NCI-H1092 (cell line): ENCODE data around the gene SPPL2A.
"Not testable (repeated sequence)": the region's sequence is repeated elsewhere in the genome, so short reads cannot be mapped to it uniquely, and the experiment has no call there.

Experiments
- DNase-seq: peaks from one replicate; lab custom pipeline; 2025; lab: John Stamatoyannopoulos, UW

Gene SPPL2A, protein sequence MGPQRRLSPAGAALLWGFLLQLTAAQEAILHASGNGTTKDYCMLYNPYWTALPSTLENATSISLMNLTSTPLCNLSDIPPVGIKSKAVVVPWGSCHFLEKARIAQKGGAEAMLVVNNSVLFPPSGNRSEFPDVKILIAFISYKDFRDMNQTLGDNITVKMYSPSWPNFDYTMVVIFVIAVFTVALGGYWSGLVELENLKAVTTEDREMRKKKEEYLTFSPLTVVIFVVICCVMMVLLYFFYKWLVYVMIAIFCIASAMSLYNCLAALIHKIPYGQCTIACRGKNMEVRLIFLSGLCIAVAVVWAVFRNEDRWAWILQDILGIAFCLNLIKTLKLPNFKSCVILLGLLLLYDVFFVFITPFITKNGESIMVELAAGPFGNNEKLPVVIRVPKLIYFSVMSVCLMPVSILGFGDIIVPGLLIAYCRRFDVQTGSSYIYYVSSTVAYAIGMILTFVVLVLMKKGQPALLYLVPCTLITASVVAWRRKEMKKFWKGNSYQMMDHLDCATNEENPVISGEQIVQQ

DNA sequence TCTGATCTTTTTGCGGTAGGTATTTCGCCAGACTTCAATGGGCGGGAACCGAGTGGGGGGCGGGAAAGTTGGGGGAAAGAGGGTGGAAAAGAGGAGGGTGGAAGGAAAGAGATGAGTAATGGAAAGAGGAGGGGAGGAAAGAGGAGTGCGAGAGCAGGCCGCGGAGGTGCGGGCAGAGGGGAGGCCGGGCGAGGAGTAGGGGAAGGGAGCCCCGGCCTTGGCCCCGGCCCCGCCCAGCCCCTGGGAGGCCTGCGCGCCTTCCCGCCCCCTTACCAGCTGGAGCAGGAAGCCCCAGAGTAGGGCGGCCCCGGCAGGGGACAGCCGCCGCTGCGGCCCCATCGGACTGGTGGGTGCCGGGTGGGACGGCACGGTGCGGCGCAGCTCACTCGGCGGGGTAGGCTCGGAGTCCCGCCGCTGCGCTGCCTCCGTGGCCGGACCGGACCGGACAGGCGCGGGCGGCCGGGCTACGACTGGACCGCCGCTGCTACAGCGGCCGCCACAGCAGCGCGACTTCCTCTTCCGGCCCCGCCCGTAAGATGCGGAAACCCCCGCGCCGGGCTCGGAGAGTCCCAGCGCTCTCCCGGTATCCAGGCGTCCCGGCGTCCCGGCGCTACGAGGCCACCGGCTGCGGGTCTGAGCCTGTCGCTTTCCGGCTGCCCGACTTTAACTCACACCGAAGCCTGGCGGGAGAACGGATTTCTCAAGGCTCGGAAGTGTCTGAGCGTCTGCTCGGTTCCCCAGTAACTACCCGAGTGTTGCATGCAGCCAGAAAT lies at the start of gene SPPL2A:
SPPL2A (minus strand) TSS at position 512 of the 773 bp plus-strand sequence; CDS start at position 339, 173 bp downstream.
- peak; percentile 23 for DNase-seq

DNA sequence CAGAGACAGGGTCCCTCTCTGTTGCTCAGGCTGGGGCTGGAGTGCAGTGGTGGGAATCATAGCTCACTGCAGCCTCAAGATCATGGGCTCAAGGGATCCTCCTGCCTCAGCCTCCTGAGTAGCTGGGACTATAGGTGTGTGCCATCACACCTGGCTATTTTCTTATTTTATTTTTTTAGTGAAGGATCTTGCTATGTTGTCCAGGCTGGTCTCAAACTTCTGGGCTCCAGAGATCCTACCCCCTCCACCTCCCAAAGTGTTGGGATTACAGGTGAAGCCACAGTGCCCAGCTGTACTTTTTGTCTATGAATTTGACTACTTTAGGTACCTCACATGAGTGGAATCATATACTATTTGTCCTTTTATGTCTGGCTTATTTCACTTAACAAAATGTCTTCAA lies 49.1 kb upstream of the SPPL2A start:
- no peak for DNase-seq

DNA sequence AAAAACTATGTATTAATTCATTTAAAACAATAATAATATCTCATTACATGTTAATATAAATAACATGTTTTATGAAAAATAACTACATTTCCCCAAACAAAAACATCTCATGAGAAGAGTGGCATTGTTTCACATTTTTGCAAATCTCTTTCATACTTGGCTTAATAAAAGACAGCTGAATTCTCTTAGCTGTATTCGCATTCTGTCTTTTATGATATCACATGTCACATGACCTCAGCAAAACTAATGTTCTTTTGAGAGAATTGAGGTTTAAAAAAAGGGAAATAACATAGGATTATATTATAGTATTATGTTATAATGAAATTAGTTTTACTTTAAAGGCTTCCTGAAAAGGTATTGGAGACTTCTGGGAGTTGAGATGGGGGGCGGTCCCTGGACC lies 48.4 kb upstream of the SPPL2A start:
- no peak for DNase-seq

DNA sequence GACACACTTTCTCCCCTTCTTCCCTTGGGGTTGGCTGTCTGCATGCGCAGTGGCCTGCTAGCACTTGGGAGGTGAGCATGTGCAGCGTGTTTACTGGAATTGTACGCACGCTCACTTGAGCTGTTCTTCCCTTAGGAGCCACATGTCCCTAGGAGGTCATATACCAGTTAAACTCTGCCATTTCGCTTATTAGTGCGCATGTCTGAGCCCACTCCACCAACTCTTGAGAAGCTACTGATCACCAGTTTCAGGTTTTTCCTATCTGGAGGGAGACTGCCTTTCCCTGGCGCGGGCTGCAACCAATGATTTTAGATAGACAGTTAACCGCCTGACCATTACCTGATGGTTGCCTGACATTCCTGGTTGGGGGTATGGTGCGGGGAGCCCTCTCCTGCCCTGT lies 47.6 kb upstream of the SPPL2A start:
- DNase-seq: no peak

DNA sequence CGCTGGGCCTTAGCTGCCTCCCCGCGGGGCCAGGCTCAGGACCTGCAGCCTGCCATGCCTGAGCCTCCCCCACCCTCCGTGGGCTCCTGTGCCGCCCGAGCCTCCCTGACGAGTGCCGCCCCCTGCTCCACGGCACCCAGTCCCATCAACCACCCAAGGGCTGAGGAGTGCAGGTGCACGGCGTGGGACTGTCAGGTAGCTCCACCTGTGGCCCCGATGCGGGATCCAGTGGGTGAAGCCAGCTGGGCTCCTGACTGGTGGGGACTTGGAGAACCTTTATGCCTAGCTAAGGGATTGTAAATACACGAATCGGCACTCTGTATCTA lies 46.6 kb upstream of the SPPL2A start:
- not testable (repeated sequence) for DNase-seq

DNA sequence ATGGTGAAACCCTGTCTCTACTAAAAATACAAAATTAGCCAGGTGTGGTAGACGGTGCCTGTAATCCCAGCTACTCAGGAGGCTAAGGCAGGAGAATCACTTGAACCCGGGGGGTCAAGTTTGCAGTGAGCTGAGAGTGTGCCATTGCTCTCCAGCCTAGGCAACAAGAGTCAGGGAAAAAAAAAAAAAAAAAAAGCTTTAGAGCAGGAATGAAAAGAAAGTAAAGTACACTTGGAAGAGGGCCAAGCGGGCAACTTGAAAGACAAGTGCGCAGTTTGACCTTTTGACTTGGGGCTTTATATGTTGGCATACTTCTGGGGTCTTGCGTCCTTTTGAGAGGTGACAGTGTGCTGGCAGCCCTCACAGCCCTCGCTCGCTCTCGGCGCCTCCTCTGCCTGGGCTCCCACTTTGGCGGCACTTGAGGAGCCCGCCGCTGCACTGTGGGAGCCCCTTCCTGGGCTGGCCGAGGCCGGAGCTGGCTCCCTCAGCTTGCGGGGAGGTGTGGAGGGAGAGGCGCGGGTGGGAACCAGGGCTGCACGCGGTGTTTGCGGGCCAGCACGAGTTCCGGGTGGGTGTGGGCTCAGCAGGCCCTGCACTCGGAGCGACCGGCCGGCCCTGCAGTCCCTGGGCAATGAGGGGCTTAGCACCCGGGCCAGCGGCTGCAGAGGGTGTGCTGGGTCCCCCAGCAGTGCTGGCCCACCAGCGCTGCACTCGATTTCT lies 46.1 kb upstream of the SPPL2A start:
- DNase-seq: not testable (repeated sequence)

DNA sequence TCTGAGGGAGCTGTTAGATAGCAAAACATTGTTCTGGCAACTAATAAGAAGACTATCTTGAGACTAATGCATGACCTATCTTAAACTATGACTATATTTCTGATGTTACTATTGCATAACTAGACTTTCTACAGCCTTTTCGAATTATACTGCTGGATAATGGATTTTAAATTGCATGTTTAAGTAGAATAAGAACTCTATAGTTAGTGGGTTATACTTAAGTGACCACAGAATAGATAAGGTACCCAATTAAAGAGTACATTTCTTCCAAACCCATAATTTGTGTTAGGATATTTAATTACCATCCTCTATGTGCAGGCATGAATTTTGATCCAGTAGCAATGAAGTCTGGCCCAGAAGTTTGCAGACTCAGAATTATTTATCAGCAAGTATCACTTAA lies 44.6 kb upstream of the SPPL2A start:
- DNase-seq: no peak

DNA sequence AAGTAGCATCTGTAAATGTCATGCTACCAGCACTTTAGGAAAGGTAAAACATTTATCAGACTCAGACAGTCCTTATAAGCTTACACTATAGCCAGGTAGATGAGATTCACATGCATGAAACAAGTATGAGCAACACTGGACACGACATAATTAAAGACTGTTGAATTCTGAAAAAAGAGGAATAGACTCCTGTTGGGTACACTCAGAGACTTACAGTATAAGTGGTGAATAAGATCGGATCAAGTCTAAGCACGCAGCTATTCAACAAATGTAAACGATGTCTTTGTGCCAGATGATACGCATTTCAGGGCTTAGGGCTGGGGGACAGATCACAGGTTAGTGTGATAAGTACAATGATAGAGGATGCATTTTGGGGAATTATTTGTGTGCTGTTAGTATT lies 43.2 kb upstream of the SPPL2A start:
- DNase-seq: no peak

DNA sequence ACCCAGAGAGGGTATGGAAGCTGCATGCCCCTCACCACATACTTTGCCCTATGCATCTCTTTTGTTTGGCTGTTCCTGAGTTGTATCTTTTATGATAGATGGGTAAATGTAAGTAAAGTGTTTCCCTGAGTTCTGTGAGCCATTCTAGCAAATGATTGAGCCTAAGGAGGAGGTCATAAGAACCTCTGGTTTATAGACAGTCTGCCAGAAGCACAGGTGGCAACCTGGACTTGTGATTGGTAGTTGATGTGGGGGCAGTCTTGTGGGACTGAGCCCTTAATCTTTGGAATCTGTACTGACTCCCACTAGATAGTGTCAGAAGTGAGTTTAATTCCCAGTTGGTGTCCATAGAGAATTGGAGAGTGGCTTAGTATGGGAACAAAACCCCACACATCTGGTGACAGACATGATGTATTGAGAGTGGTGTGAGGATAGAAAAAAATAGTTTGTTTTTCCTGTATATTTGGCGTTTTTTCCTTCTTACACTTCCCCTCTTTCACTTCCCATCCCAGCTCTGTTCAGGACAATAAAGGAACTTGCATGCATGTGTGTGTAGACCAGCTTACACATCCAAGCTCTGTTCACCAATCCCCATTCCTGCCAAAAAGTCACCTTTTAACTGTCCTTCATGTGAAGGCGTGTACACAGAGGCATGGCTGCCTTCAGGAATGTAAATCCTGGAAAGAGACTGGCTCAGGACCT lies 38.1 kb upstream of the SPPL2A start:
- no peak for DNase-seq

DNA sequence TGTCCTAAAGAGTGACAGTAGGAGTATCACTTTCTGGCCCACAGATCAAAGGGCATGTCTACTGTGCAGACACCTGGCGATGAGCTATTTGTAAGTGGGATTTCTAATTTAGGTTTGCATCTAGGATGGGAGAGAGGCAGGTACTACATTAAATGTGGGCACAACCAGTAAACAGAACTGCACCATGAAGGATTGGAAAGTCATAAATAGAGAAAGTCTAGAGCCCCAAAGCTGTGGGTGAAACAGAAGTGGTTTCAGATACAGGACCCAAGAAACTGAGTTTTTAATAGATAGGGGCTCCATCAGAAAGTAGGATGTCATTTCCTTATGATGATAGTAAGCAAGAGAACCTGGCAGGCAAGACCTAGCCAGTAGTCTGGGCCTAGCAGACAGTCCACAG lies 35.2 kb upstream of the SPPL2A start:
- no peak for DNase-seq

DNA sequence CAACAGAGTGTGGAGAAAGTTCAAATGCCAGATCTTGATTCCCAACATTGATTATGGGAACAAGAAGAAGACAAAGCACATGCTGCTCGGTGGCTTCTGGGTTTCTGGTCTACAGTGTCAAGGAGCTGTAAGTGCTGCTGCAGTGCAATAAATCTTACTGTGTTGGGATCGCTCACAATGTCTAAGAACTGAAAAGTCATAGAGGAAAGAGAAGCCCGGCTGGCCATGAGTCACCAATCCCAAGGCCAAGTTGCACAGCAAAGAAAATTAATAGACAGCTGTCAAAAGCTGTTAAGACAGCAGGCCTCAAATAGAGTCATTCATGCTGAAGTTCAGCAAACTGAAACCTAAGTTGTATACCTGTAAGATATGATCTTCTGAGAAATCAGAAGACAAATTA lies 33.2 kb upstream of the SPPL2A start:
- DNase-seq: no peak

DNA sequence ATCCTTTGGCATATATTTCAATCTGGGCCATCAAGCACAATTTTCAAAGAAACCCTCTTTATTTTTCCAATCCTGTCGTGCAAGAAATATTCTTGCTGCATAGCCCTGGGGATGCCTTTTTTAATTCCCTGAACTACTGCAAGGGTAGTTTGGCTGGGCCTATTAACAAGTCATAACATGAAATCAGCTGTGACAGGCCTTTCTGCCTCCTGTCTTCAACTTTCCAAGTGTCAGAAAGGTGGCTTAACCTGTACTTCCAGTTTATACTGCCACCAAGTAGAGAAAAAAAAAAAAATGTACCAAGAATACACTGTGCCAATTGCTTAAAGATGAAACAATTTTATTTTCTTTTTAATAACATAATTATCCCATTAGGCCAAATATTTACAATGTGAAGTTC lies 32.4 kb upstream of the SPPL2A start:
- no peak for DNase-seq

DNA sequence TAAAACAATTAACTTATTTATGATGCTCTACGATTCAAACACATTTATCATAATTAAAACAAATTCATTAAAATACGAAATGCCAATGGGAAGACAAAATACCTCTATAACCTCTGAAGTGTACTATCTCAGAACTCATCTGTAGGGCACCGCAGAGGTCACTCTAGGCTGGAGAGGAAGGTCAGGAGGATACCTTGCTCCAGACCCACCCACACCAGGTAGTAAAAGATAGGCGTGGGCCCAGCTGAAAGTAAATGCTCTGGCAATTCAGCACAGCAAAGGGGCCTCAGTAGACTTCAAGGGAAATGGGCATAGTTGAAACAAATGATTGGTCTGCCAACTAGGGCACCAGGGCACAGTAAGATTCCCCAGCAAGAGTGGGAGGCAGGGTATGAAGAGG lies 26.0 kb upstream of the SPPL2A start:
- no peak for DNase-seq

DNA sequence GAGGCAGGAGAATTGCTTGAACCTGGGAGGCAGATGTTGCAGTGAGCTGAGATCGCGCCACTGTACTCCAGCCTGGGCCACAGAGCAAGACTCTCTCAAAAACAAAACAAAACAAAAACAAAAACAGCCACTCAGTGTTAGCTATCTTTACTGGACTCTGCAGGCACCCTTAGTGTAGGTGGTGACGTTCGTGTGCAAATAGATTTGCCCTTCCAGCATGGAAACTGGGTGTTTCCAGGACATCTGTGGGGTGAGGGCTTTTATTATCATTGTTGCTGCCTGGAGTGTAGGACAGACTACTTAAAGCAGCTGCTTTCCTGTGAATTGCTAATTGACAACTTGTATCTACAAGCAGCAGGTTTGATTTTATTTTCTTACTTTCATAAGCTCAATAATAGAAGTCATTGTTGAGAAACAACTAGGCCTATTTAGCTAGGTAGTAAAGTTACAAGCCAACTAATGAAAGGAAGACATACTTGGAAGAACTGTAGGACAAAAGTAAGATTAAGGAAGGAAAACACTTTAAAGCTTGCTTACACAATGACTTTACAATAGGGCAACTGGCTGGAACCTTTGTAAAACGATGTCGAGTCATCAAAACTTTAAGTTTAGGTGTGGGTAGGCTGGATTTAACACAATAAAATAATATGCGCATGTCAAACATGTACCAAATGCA lies 25.4 kb upstream of the SPPL2A start:
- DNase-seq: no peak

DNA sequence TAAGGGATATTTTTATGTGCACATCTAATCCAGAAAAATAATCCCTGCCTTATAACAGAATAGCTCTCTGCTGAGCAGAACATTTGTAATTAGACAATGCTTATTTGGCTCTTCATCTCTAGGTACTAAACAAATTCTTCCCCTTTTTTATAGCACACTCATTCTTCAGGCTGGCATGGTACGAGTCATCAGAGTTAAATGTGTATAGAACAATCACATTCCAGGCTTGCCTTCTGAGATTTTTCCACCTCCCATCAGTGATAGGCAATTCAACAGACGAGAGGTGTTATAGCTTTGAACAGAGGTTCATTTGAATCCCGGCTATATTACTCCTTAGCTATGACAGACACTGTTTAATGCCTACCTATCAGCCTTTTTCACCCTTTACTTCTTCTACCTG lies 21.4 kb upstream of the SPPL2A start:
- no peak for DNase-seq

DNA sequence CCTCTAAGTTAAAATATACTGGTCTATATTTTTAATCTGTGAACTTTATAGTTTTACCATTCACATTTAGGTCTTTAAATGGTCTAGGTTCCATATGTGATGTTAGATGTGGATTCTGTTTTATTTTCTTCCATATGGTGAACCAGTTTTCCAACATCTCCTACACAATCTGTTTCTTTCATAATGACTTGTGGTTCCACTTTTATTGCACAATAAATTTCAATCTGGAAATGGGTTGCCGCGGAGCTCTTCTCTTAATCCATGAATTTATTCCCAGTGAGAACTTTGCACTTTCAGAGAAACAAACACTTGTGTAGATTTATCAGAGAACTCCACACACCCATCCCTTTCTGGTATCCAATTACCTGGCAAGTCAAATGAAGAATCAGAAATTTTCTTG lies 20.9 kb upstream of the SPPL2A start:
- no peak for DNase-seq

DNA sequence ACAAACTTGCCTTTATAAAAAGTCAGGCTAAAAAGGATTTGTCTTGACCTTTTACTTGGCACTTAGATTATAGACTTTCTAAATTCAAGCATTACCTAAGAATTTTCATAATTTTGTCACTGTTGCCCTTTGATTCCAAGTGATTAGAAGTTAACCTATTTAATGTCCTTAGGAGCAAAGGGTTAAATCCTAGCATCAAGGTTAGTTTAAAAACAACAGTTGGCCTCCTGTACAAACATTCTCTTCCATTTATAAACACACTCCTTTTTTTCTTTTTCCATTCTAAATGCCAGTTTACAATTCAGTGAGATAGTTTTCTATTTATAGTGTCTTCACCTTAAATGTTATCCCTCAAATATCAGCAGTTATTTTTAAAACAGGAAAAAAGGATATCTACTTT lies 18.4 kb upstream of the SPPL2A start:
- no peak for DNase-seq

DNA sequence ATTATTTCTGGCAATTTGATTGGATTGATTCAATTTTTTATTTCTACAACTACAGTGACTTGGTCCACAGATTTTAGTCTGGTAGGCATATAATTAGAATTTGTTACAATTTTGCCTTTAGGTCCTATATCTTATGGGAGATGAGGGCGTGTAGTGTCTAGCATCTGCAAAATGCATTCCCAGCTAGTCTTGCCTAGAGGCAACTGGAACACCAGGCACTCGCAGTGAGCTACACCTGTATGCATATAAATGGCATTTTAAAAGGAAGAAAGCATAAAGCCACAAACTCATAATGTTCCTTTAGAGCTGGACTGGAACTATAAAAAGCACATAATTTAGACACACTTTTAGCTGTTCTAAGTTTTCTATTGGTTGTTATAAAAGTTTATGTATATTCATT lies 17.9 kb upstream of the SPPL2A start:
- DNase-seq: no peak

DNA sequence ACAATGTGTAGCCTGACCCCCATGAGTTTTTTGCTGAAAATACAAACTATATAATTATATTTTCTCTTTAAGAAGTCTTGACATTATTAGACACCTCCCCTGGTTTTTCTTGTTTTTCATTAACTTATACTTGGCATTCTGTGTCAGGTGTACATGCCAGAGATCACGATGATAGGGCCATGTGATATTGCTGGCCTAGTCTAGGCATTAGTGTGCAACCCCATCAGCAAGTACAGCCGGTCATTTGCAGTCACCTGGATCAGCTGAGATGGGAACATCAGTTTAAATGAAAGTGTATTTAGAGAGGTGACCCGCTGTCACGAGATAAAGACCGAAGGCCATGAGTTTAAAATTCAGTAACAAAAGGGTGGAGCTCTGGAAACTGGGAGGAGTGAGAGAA lies 12.6 kb upstream of the SPPL2A start:
- no peak for DNase-seq

DNA sequence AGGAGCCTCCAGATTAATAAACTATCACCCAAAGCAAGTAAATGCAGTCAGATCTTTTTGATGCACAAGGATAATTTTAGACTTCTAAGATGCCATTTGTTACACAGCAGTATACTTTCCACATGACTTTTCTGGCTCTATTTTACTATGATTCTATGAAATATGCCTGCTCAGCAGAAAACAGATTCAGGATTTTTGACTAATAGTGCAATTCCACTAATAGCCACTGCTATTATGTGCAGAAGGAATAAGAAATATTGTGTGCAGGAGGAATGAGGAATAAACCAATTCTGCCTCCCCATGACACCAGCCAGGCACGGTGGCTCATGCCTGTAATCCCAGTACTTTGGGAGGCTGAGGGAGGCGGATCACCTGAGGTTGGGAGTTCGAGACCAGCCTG lies 11.5 kb upstream of the SPPL2A start:
- no peak for DNase-seq

DNA sequence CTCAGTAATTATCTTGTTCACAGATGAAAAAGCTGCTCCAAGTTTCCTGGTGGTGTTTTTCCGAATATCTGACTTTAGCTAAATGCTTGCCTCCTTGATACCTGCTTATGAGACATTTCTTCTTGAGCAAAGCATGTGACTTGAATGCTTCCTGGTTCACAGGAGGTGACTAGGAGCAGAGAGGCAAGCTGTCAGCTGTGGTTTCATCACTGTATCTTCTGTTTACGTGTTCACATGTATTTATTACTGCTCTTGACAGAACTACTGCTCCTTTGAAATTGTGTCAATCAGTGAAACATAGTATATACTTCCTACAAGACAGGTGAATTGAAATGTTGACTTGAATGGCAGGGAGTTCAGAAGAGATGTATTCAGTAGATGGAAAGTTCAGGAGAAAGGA lies 8.9 kb upstream of the SPPL2A start:
- no peak for DNase-seq

DNA sequence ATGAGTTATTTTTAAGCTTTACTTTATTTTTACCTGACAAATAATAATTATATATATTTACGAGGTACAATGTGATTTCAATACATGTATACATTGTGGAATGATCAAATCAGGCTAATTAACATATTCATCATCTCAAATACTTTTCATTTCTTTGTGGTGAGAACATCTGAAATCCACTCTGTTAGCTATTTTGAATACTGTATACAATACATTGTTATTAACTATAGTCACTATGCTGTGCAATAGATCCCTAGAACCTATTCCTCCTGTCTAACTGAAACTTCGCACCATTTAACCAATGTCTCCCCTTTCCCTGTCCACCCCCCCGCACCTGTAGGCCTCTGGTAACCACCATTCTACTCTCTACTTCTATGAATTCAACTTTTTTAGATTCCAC lies 7.9 kb upstream of the SPPL2A start:
- no peak for DNase-seq
